ENCODE data around the gene TAAR8.
"Not testable (repeated sequence)": the region's sequence is repeated elsewhere in the genome, so short reads cannot be mapped to it uniquely, and the experiment has no call there.

The TAAR8 gene

GRCh38 chr6:132544826-132545225 is 7.6 kb upstream of the TAAR8 start:
- H3K27ac ChIP-seq (ENCODE audit: low read length): no peak overlapping the region
- no peaks in the 10 kb centered on the region for H3K4me1 ChIP-seq (ENCODE audit: low read length)
- no peaks in the 10 kb centered on the region for H3F3A ChIP-seq (ENCODE audit: insufficient read depth, low read length)
- no peak overlapping the region for H3K4me2 ChIP-seq (ENCODE audit: low read depth, low read length)
- H4K20me1 ChIP-seq (ENCODE audit: insufficient read depth, low read length): no peaks in the 10 kb centered on the region
- H2AFZ ChIP-seq (ENCODE audit: low read length): no peak overlapping the region
- H3K9me3 ChIP-seq (replicated peaks; ENCODE audit: insufficient read depth, low read length): no peaks in the 10 kb centered on the region
- H3K36me3 ChIP-seq (replicated peaks; ENCODE audit: insufficient read depth, low read length): no peaks in the 10 kb centered on the region
- no peak overlapping the region for H3K4me3 ChIP-seq (ENCODE audit: low read length)
- H3K9ac ChIP-seq (ENCODE audit: low read length): no peak overlapping the region
- no peaks in the 10 kb centered on the region for H3K79me2 ChIP-seq (ENCODE audit: low read length)
- no peaks in the 10 kb centered on the region for H3K27me3 ChIP-seq (replicated peaks; ENCODE audit: insufficient read depth, low read length)
- no peaks in the 10 kb centered on the region for H3K9me2 ChIP-seq (replicated peaks; ENCODE audit: insufficient read depth, low read length)
- no peak for DNase-seq
- no peak for TF ChIP-seq EZH2phosphoT487 (IDR thresholded peaks at IDR 0.05; ENCODE audit: low read length)
- TF ChIP-seq CTCF (IDR thresholded peaks at IDR 0.05; ENCODE audit: low read length): no peak
- TF ChIP-seq EZH2 (optimal IDR thresholded peaks at IDR 0.05; ENCODE audit: low read depth, low read length): no peak

GRCh38 chr6:132548746-132549463 is 3.6 kb upstream of the TAAR8 start:
- no peak overlapping the region for H3K9ac ChIP-seq (ENCODE audit: low read length)
- H3K4me1 ChIP-seq (ENCODE audit: low read length): no peaks in the 10 kb centered on the region
- no peaks in the 10 kb centered on the region for H3K36me3 ChIP-seq (replicated peaks; ENCODE audit: insufficient read depth, low read length)
- no peaks in the 10 kb centered on the region for H3K9me3 ChIP-seq (replicated peaks; ENCODE audit: insufficient read depth, low read length)
- no peak overlapping the region for H2AFZ ChIP-seq (ENCODE audit: low read length)
- DNase-seq: no peak
- H4K20me1 ChIP-seq (ENCODE audit: insufficient read depth, low read length): no peaks in the 10 kb centered on the region
- no peaks in the 10 kb centered on the region for H3K79me2 ChIP-seq (ENCODE audit: low read length)
- no peak overlapping the region for H3K4me3 ChIP-seq (ENCODE audit: low read length)
- H3F3A ChIP-seq (ENCODE audit: insufficient read depth, low read length): no peaks in the 10 kb centered on the region
- H3K9me2 ChIP-seq (replicated peaks; ENCODE audit: insufficient read depth, low read length): no peaks in the 10 kb centered on the region
- no peaks in the 10 kb centered on the region for H3K27me3 ChIP-seq (replicated peaks; ENCODE audit: insufficient read depth, low read length)
- H3K27ac ChIP-seq (ENCODE audit: low read length): no peak overlapping the region
- TF ChIP-seq EZH2phosphoT487 (IDR thresholded peaks at IDR 0.05; ENCODE audit: low read length) (no peak), EZH2 (optimal IDR thresholded peaks at IDR 0.05; ENCODE audit: low read depth, low read length) (no peak), CTCF (IDR thresholded peaks at IDR 0.05; ENCODE audit: low read length) (no peak)
- no peak overlapping the region for H3K4me2 ChIP-seq (ENCODE audit: low read depth, low read length)

DNA sequence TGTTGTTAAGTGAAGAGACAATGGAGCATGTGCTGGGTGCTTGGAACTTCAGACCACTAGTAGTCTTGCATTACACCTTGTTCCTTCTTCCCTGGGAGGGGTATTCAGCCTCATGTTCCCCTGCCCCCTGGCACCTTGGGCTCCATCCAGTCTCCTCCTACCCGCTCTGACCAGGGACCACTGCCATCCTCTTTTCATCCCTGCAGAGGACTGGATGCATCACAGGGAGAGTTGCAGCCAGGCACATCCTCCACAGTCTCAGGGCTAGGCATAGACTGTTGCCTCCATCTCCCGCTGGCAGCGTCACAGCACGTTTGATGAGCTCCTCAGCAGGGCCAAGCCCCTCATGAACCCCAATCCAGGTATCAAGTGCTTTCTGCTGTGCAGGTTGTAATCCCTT is 1.3 kb upstream of the TAAR8 start:
- Histone ChIP-seq H3F3A (ENCODE audit: insufficient read depth, low read length) (no peaks in the 10 kb centered on the region), H2AFZ (ENCODE audit: low read length) (no peak overlapping the region), H3K9ac (ENCODE audit: low read length) (no peak overlapping the region), H3K79me2 (ENCODE audit: low read length) (no peaks in the 10 kb centered on the region), H3K27me3 (replicated peaks; ENCODE audit: insufficient read depth, low read length) (no peaks in the 10 kb centered on the region), H3K9me2 (replicated peaks; ENCODE audit: insufficient read depth, low read length) (no peaks in the 10 kb centered on the region), H3K27ac (ENCODE audit: low read length) (no peak overlapping the region), H3K4me3 (ENCODE audit: low read length) (no peak overlapping the region), H4K20me1 (ENCODE audit: insufficient read depth, low read length) (no peaks in the 10 kb centered on the region), H3K9me3 (replicated peaks; ENCODE audit: insufficient read depth, low read length) (no peaks in the 10 kb centered on the region), H3K36me3 (replicated peaks; ENCODE audit: insufficient read depth, low read length) (no peaks in the 10 kb centered on the region), H3K4me2 (ENCODE audit: low read depth, low read length) (no peak overlapping the region), H3K4me1 (ENCODE audit: low read length) (no peaks in the 10 kb centered on the region)
- TF ChIP-seq CTCF (IDR thresholded peaks at IDR 0.05; ENCODE audit: low read length) (no peak), EZH2phosphoT487 (IDR thresholded peaks at IDR 0.05; ENCODE audit: low read length) (no peak), EZH2 (optimal IDR thresholded peaks at IDR 0.05; ENCODE audit: low read depth, low read length) (no peak)
- DNase-seq: no peak

DNA sequence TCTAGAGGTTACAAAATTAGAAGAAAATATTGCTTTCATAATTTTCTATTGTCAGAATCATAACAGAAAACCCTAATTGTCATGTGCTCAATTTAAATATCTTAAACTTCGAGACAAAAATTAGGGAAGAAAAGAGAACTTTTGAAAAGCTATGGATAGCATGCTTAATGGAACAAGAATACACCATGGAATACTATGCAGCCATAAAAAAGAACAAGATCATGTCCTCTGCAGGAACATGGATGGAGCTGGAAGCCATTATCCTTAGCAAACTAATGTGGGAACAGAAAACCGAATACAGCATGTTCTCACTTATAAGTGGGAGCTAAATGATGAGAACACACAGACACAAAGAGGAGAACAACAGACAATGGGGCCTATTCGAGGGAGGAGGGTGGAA is 7.6 kb downstream of the TAAR8 start:
- H3K9me2 ChIP-seq (replicated peaks; ENCODE audit: insufficient read depth, low read length); DNase-seq; H3K27me3 ChIP-seq (replicated peaks; ENCODE audit: insufficient read depth, low read length); H3K4me1 ChIP-seq (ENCODE audit: low read length); H3K9me3 ChIP-seq (replicated peaks; ENCODE audit: insufficient read depth, low read length); H3F3A ChIP-seq (ENCODE audit: insufficient read depth, low read length); H3K79me2 ChIP-seq (ENCODE audit: low read length); H3K4me2 ChIP-seq (ENCODE audit: low read depth, low read length); H2AFZ ChIP-seq (ENCODE audit: low read length); H3K4me3 ChIP-seq (ENCODE audit: low read length); H3K9ac ChIP-seq (ENCODE audit: low read length); H3K27ac ChIP-seq (ENCODE audit: low read length); H3K36me3 ChIP-seq (replicated peaks; ENCODE audit: insufficient read depth, low read length); H4K20me1 ChIP-seq (ENCODE audit: insufficient read depth, low read length): not testable (repeated sequence)

All from MM.1S (cell line).